GM21786 (cell line): ENCODE data around the gene UNC50.

Experiments
- ATAC-seq: cut with Tn5 transposase; IDR thresholded peaks from one replicate; pipeline ENCODE4 v1.9.1; 2021; ENCODE audit not compliant: unreplicated experiment

UNC50 gene

GRCh38 chr2:98664323-98664722 is 55.9 kb downstream of the UNC50 start:
- ATAC-seq: no peak

DNA sequence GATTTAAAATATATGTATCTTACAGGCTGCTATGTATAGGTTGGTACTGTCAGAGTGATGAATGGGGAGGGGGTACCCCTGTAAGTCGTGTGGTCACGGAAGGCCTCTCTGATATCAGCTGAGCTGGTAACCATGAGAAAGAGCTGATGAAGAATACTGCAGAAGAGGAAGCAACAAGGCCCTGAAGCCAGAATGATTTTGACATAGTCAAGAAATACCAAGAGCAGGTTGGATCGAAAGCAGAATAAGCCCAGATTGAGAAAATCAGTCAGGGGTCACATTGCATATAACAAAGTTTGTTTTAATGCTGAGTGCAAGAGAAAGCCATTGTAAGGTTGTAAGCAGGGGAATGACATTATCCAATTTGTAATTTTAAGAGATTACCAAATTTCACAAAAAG is 57.3 kb downstream of the UNC50 start:
- no peak for ATAC-seq
